ENCODE measurements around the gene ARHGAP18.

- no peak for TF ChIP-seq POLR2AphosphoS5 (IDR thresholded peaks at IDR 0.05; ENCODE audit: low read depth, low read length)
- TF ChIP-seq POLR2A (IDR thresholded peaks at IDR 0.05; ENCODE audit: low read depth, low read length) = no peak
- no peak for TF ChIP-seq TAF1 (IDR thresholded peaks at IDR 0.05; ENCODE audit: borderline replicate concordance, low read depth, low read length)
These were observed 75.4 kb downstream of the ARHGAP18 start for GRCh38 chr6:129634411-129635230.

Data from GM12892 (cell line).